GM19397 (cell line): ENCODE measurements around the gene ZNF804A.
A peak's percentile ranks its signal among the peaks of the same experiment; 100 is the strongest.

Source experiments
- ATAC-seq: cut with Tn5 transposase; IDR thresholded peaks from one replicate; pipeline ENCODE4 v1.9.1; 2021; ENCODE audit warnings: mild to moderate bottlenecking, moderate library complexity; ENCODE audit not compliant: unreplicated experiment

ZNF804A gene

DNA sequence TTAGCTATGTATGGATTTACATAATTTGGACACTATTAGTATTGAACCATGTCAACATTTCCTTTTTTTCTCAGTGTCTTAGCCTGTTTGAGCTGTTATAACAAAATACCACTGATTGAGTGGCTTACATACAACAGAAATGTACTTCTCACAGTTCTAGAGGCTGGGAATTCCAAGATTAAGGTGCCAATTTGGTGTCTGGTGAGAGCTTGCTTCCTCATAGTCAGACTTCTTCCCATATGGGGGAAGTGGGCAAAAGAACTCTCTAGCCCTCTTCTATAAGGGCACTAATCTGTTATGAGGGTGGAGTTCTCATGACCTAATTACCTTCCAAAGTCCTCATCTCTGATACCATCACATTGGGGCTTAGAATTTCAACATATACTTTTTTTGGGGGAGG, 12.6 kb downstream of the ZNF804A start:
- no peak for ATAC-seq

DNA sequence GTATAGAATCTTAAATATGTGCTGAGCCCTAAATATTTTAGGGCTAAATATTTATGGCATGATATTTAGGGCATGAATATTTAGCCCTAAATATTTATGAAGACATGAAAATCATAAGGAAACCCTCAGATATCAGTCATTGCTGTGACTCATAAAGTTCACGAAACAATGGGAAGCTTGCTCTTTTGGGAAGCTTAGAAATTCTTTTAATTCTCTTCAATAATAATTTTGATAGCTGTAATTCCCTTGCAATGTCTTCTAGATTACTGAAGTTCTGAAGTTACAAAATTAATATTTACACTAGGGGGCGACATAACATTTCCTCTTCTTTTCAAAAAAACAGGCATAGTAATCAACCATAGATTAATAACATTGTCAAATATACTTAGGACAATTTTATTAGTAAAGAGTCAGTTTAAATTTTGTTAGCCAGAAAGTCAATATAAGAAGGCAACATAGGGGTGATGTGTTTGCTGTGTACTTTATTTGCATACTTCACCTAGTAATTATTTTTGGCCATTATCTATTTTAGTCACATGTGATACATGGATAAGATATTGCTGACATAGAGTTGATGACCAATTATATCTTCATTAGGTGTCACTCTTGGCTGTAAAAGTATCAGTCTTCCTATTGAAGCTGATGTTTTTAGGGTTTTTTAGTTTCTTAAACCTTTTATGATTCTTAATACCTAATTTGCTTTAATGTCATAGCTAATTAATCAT, 13.2 kb downstream of the ZNF804A start:
- ATAC-seq = no peak

- no peak for ATAC-seq
Measured at GRCh38 chr2:184620367-184620766, 22.0 kb downstream of the ZNF804A start.

DNA sequence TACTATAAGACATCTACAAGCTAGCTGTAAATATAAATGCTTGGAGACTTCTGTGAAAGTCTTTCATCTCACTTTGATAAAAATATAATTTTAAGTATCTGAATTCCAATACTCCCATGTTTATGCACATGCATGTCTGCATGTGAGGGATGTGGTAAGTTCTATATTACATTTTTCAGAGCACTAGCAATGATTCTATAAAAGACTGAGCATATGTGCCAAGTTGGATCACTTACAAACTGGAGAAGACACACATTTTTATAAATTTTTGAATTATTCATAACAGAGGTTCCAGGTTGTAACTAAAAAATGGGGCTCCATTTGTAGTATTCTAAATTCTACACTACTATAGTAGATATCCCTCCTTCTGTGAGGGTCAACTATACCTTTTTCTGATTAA, 26.0 kb downstream of the ZNF804A start:
- no peak for ATAC-seq

GRCh38 chr2:184628051-184628450, 29.7 kb downstream of the ZNF804A start:
- no peak for ATAC-seq

DNA sequence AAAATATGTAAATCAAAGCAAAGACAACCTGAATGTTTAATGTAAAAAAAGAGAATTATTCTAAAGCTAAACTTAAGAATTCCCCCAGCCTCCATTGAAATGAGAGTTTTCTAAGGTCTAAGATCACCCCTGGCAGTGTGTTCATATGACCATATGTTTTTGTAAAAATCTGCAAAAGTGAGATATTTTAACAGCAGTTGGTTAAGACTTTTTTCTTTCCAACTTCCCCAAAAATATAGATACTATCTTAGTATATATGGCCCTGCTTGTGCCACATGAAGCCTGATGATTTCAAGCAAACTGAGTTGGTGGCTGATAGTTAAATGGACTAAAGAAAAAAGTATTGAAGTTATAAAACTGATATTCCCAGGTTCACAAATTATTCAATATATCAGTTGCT, 35.4 kb downstream of the ZNF804A start:
- ATAC-seq = no peak

DNA sequence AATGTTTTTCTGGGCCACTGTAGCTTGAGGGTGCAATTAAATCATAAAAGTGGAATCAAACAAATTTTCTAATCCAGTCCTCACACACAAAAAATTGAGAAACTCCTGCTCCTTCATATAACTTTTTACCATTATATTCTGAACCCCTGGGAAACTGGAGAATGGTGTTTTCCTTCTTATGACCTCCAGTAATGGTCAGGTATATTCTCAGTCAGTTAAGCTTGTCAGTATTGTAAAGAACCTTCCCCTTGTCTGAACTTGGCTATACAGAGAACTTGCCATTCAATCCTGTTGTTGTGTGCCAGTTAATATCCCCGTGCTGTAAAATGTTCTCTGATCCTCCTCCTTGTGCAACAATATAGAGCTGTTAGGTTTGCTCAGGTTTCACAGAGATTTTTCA, 39.5 kb downstream of the ZNF804A start:
- no peak for ATAC-seq

DNA sequence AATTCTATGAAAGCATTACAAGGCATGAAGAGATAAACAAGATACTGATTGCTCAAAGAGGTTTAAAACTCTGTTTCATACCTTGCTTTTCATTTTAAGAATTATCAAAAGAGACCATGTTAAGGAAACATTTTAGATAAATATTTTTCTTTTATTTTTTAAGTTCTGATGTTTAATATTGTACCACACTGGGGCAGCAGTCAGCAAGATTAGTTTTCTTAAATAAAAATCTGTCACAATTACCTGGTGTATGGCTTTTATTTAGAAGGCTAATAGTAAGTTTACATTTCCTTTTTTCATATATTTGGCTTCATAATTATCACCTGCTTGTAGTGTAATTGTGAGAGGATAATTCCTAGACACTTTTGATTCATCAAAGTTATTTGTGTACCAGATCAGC, 46.4 kb downstream of the ZNF804A start:
- no peak for ATAC-seq

GRCh38 chr2:184646177-184646576, 47.8 kb downstream of the ZNF804A start:
- ATAC-seq = peak; percentile 90

DNA sequence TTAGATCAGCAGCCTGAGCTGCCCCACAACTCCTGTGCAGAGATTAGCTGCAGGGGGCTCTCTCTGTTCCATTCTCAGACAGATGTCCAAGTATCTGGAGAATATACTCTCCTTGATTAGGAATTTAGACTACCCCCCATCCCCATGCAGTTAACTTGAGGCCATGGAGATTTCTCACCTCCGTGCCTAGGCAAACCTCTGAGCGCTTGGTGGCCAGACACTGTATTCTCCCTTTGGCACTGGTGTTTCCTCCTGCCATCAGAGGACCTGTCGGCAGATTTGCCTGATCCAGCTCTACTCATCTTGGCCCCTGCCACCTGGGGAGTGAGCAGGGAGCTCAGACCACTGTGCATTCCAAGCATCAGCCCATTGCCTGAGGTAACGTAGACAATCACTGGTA, 48.3 kb downstream of the ZNF804A start:
- ATAC-seq = peak; percentile 12

GRCh38 chr2:184654945-184655344, 56.6 kb downstream of the ZNF804A start:
- no peak for ATAC-seq

DNA sequence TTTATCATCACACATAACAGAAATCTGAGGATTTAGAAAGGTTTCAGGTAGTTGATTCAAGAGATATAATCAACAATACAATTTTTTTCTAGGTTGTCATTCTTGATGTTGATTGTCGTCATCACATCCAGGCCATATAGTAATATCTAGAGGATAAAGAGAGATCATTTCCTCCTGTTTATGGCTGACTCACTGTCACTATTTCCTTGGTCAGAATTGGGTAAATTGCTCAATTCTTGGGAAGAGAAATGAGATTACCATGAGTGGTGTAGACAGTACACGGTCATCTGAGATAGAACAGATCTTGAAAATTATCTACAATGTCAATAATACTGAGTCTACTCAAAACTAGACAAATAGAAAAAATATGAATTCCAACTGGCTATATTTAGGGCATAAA, 78.8 kb downstream of the ZNF804A start:
- ATAC-seq = no peak

DNA sequence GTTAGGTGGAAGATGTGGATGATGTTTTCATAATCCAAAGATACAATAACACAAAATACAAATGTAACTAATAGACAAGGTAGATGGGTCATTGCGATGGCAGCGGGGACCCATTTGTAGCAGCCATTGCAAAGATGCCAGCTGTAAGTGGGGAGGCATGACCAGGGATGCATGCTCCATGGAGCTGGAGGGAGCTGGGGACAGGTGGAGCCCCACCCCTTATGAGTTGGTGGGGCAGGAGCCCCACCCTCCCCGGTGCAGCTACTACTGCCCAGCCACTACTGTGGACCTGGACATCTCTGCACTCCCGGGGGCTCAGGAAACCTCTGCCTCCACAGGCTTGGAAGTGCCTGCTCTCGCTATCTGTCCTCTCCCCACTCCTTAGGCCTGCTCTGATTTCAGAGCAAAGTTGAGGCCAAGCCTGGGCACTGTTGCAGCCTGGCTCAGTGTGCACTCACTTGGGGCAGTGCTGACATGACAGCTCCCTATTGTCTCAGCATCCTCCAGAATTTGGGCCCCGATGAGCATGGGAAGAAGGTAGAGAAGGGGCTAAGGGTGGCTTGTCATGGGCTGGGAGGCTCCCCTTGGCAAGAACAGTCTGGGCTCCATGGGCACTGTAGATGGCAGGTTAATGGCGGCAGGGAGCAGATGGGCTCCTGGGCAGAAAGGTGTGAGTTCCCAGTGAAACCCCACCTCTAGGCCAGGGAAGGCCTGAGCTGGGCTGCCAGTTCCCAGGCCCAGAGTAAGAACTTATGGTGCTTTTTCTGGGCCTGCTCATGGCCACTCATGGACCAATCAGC, 81.1 kb downstream of the ZNF804A start:
- ATAC-seq = no peak

GRCh38 chr2:184680825-184681224, 82.5 kb downstream of the ZNF804A start:
- no peak for ATAC-seq

DNA sequence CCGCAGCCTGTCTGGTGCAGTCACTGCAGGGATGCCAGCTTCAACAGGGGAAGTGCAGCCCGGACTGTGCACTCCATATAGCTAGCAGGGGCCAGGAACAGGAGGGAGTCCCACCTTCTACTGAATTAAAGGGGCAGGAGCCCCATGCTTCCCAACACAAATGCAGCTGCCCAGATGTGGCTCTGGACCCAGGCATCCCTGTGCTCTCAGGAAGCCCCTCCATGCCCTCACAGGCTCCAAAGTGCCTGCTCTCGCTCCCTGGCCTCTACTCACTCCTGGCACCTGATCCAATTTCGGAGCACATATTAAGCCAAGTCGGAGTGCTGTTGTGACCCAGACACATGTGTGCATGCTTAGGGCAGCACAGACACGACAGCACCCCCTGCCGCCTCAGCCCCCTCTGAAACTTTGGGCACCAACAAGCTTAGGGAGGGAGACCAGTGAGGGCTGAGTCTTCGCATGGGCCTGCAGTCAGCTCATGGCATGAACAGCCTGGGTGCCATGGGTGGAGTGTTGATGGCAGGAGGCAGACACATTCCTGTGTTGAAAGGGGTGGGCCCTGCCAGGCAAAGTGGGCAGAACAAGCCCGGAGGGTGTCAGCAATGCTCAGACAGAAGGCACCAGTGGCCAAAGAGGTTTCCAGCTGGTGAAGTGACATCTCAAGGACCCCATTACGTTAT, 83.5 kb downstream of the ZNF804A start:
- no peak for ATAC-seq

DNA sequence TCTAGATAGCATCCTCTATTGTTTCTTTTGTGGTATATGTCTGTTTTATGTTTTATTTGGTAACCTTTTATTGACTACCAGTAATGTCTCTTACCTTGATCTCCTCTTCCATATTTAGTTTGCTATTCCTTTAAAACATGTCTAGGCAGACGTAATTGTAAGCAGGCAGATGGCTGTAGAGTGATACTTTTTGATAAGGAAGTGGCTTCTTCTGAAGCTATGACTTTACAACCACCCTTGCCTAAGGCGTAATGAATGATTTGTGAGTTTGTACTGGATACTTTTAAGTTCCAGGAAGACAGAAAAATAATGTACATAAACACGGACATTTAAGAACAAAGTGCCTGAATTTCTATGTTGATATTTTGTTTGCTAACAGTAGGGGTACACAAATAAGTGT, 85.6 kb downstream of the ZNF804A start:
- ATAC-seq = no peak

GRCh38 chr2:184685999-184686841, 87.9 kb downstream of the ZNF804A start:
- no peak for ATAC-seq

- ATAC-seq = no peak
Measured at GRCh38 chr2:184689638-184690037, 91.3 kb downstream of the ZNF804A start.

DNA sequence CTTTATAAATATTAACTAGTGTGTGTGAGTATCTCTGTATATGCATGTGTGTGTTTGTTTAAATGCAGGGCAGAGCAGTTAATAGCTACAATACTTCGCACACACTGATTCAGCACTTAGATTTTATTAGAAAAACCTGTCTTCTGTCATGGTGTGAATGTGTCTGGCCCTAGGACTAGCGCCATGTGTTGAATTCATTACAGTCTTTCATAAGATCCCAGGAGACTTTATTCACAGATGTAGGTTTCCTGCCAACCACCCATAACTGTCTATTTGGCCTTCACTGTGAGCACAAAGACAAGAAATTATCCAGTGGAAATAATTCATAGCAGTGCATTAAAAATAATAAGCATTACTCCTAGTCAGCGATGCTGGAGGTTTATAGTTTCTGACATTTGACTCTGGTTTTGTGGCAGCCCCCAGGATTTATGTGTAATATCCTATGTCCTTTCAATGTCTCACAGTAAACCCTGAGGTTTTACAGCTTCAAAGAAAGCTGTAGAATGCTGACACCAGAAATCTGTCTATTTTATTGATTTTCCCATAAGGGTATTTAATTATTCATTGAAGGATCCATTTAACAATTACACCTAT, 93.9 kb downstream of the ZNF804A start:
- ATAC-seq = no peak

DNA sequence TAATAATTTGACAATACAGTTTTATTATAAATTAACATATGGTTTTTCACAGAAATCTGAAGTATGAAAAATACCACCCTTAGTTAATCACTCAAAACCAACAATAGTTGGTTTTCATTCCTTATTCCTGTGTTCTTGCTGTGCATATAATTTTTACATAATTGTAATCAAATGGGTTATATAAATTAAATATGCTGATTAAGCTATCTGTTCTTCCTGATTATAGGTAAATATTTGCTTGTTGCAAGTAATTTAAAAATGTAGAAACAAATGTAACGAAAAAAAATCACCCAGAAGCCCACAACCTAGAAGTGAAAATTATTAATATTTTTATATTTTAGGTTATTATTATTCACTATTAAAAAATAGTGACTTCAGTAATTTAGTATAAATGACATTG, 98.3 kb downstream of the ZNF804A start:
- no peak for ATAC-seq

DNA sequence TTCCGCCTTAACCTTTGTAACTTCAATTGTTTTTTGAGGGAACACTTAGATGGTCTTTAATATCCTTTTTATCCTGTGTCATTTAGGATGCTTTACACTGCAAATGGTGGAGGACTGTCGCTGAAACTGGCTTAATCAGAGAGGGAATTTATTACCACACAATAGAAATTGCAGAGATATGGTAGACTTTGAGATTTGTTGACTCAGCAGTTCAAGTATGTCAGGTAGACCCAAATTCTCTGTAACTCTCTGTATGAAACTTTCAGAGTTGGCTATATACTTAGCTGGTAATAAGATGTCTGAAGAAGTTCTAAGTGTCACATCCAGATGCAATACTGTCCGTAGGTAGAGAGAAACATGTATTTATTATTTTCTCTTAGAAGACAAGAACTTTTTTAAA, 100.1 kb downstream of the ZNF804A start:
- ATAC-seq = no peak
